Lower lobe of right lung (tissue), 2 donors: ENCODE results near the gene CHRNA10. TPM values are rescaled to one million over a fixed set of nuclear protein-coding genes. Genes with fewer than 3 reads are reported as not detected.

ENCODE experiments used
- ATAC-seq, 2 donors: fragments of 200-7000 bp; cut with Tn5 transposase; one replicate each; pipeline ENCODE4 v1.9.1; 2020 to 2022; ENCODE audit warnings: mild to moderate bottlenecking in 2 of 2, moderate library complexity in 2 of 2
- DNase-seq: peaks from one replicate; pipeline ENCODE4 v3.0.0-alpha.2; 2020
- H3K27ac ChIP-seq: fragments of 200-600 bp; one replicate; pipeline ENCODE4 v1.8.0; 2022
- H3K27me3 ChIP-seq: fragments of 200-600 bp; one replicate; pipeline ENCODE4 v1.8.0; 2022; ENCODE audit warnings: low read depth
- H3K36me3 ChIP-seq: fragments of 200-600 bp; one replicate; pipeline ENCODE4 v1.8.0; 2022; ENCODE audit warnings: mild to moderate bottlenecking
- H3K4me1 ChIP-seq: fragments of 200-600 bp; one replicate; pipeline ENCODE4 v1.8.0; 2022
- H3K4me3 ChIP-seq: fragments of 200-600 bp; one replicate; pipeline ENCODE4 v1.8.0; 2022; ENCODE audit warnings: mild to moderate bottlenecking
- H3K9me3 ChIP-seq: fragments of 200-600 bp; one replicate; pipeline ENCODE4 v1.8.0; 2022
- intact Hi-C: fragments of 100-400 bp; cut with DNase I; formaldehyde crosslinking; loops from one replicate; pipeline ENCODE4 v1.11.0; 2022
- total RNA-seq: library from RNA; stranded (reverse); fragmentation: NEBNext Ultra II Directional; extraction: Animal tissue kit (Norgen Biotek cat#: 25700); gene quantifications from one replicate; pipeline ENCODE4 v1.2.1, GENCODE V29; 2021
- TF ChIP-seq, protein P1 (sequence below): fragments of 200-600 bp; IDR thresholded peaks from one replicate; pipeline ENCODE4 v1.8.0; 2022; ENCODE audit warnings: antibody characterized with exemption, mild to moderate bottlenecking
- donor health status: DM: no; HTN: yes; CAD: no; lungs with severe emphysema.

Gene CHRNA10
- total RNA-seq, 1 donor from 2014 or later = 1.7 TPM

DNA sequence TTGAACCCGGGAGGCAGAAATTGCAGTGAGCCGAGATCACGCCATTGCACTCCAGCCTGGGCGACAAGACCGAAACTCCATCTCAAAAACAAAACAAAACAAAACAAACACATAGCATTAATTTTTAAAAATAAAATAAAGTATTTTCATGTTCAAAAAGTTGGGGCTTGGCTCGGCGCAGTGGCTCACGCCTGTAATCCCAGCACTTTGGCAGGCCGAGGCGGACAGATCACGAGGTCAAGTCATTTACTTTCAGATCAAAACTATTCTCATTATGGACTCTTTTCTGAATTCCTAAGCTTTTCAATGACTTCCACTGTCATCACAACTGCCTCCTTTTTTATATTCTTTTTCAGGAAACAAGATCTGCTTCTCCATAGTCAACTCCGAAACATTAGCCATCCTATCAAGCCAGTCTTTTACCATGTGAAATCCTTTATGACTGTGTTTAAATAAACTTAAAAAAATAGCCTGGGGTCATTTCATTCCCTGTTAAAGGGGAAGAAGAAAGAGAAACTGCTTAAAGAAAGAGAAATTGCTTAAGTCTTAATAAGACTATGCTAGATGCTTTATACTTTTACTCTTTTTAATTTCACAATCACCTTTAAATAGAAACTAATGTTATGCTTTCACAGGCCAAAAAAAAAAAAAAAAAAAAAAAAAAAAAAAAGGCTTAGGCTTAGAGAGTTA, 13.1 kb upstream of the CHRNA10 start:
- H3K27me3 ChIP-seq = no peaks in the 10 kb centered on the region
- intact Hi-C loops = no loop called here
- TF ChIP-seq, protein P1, sequence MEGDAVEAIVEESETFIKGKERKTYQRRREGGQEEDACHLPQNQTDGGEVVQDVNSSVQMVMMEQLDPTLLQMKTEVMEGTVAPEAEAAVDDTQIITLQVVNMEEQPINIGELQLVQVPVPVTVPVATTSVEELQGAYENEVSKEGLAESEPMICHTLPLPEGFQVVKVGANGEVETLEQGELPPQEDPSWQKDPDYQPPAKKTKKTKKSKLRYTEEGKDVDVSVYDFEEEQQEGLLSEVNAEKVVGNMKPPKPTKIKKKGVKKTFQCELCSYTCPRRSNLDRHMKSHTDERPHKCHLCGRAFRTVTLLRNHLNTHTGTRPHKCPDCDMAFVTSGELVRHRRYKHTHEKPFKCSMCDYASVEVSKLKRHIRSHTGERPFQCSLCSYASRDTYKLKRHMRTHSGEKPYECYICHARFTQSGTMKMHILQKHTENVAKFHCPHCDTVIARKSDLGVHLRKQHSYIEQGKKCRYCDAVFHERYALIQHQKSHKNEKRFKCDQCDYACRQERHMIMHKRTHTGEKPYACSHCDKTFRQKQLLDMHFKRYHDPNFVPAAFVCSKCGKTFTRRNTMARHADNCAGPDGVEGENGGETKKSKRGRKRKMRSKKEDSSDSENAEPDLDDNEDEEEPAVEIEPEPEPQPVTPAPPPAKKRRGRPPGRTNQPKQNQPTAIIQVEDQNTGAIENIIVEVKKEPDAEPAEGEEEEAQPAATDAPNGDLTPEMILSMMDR = no peak
- no peak overlapping the region for H3K4me3 ChIP-seq
- H3K27ac ChIP-seq = peak overlapping the region; percentile 5
- ATAC-seq = no peak
- H3K36me3 ChIP-seq = peaks cover 100% of the 10 kb centered on the region
- peaks cover 11% of the 10 kb centered on the region for H3K4me1 ChIP-seq
- no peak for DNase-seq
- H3K9me3 ChIP-seq = no peaks in the 10 kb centered on the region

DNA sequence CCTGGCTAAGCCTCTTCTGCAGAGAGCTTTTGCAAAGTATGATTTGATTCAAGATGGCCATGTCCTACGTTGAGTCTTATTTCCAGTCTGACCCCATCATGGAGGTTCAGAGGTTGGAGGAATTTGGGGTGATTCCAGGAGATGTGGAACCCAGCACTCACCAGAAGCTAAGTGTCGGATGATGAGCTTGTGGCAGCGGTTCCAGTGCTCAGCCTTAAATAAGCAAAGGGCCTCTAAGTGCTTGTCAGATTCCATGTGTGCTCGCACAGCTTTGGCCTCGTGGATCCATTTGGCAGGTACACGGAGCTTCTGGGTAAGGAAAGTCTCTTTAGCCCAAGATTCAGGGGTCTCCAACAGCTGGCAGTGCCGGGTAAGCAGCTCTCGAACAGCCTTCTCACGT, 11.9 kb upstream of the CHRNA10 start:
- peaks cover 100% of the 10 kb centered on the region for H3K36me3 ChIP-seq
- DNase-seq = no peak
- TF ChIP-seq, protein P1 = no peak
- peaks cover 11% of the 10 kb centered on the region for H3K4me1 ChIP-seq
- no peak overlapping the region for H3K27ac ChIP-seq
- H3K27me3 ChIP-seq = no peaks in the 10 kb centered on the region
- intact Hi-C loops = no loop called here
- H3K9me3 ChIP-seq = no peaks in the 10 kb centered on the region
- ATAC-seq = no peak
- no peak overlapping the region for H3K4me3 ChIP-seq

DNA sequence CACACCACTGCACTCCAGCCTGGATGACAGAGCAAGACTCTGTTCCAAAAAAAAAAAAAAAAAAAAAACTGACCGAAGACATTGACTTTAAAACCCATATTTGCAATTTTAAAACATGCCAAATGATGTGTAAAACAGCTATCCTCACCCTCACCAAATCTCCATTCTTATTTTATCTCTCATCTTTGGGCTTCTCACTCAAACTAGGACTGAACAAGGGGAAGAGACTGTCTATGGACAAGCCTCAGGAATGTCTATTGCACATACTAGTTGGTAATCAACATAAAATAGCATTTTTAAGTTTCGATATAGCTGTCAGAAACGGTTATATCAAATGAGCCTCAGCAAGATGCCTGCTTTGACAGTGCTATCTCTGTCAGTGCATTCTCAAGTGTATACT, 7.9 kb upstream of the CHRNA10 start:
- intact Hi-C loops = no loop called here
- Histone ChIP-seq H3K36me3 (peaks cover 100% of the 10 kb centered on the region), H3K4me1 (no peaks in the 10 kb centered on the region), H3K4me3 (no peak overlapping the region), H3K9me3 (no peaks in the 10 kb centered on the region), H3K27me3 (no peaks in the 10 kb centered on the region), H3K27ac (no peak overlapping the region)
- no peak for ATAC-seq
- TF ChIP-seq, protein P1 = no peak
- DNase-seq = no peak

DNA sequence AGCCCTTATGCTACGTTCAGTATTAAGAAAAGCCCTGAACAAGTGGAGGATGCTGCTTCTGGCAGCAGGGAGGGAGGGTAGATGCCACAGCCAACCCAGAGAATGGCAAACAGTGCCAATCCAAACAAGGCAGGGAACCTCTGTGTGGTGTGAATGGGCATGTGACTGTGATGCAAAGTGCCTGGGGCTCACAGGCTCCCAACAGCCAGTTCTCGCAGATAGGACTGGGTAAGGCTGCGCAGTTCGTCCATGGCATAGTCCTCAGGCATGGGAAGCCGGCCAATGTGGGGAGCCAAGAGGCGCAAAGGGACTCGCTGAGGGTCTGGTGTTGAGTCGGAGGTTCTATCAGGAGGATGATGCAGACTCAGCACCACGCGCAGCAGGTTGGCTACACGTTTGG, 4.8 kb upstream of the CHRNA10 start:
- intact Hi-C loops = no loop called here
- no peak for ATAC-seq
- Histone ChIP-seq H3K27me3 (no peaks in the 10 kb centered on the region), H3K36me3 (peaks cover 100% of the 10 kb centered on the region), H3K27ac (no peak overlapping the region), H3K4me1 (no peaks in the 10 kb centered on the region), H3K9me3 (no peaks in the 10 kb centered on the region), H3K4me3 (no peak overlapping the region)
- DNase-seq = no peak
- TF ChIP-seq, protein P1 = no peak

DNA sequence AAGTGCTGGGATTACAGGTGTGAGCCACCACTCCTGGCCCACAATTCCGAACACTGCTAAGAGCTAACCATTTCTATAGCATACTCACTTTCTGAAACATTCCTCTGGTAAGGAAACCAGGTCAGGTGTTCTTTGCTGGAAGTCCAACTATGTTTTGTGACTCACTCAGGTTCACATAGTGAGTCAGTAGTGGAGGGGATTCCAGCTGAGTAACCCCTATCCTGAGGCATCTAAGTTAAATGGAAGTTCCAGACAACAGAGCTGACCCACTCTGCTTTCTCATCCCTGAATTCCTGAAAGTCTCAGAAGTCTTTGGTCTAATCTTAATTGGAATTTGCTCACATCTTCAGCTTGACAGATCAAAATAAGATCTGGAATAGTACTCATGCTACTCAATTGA, 3.0 kb upstream of the CHRNA10 start:
- Histone ChIP-seq H3K36me3 (peaks cover 97% of the 10 kb centered on the region), H3K9me3 (no peaks in the 10 kb centered on the region), H3K4me1 (no peaks in the 10 kb centered on the region), H3K27ac (no peak overlapping the region), H3K27me3 (no peaks in the 10 kb centered on the region), H3K4me3 (no peak overlapping the region)
- ATAC-seq (no peak), DNase-seq (no peak)
- intact Hi-C loops = no loop called here
- TF ChIP-seq, protein P1 = no peak
